Neural progenitor cell (in vitro differentiated cells): Measurements from ENCODE around the gene ATOH8. TPM values are rescaled to one million over a fixed set of nuclear protein-coding genes. Genes with fewer than 3 reads are reported as not detected.

ENCODE experiments used
- DNase-seq: peaks from one replicate; pipeline ENCODE4 v3.0.0-alpha.2; 2016; ENCODE audit warnings: low spot score
- H2AFZ ChIP-seq: fragments of 200-600 bp; sonication (generic); replicated peaks from 2 replicates; pipeline ENCODE4 v1.6.1; 2016; ENCODE audit warnings: antibody characterized with exemption
- H3F3A ChIP-seq: fragments of 200-600 bp; sonication (generic); 2 replicates; pipeline ENCODE4 v1.6.1; 2016; ENCODE audit warnings: antibody characterized with exemption, low read depth
- H3K27ac ChIP-seq: fragments of 200-600 bp; sonication (generic); 2 replicates; pipeline ENCODE4 v1.5.1; 2016; ENCODE audit warnings: mild to moderate bottlenecking
- H3K27me3 ChIP-seq: fragments of 200-600 bp; sonication (generic); 2 replicates; pipeline ENCODE4 v1.6.1; 2016; ENCODE audit warnings: mild to moderate bottlenecking, moderate library complexity
- H3K36me3 ChIP-seq: fragments of 200-600 bp; sonication (generic); 2 replicates; pipeline ENCODE4 v1.5.1; 2016
- H3K4me1 ChIP-seq: fragments of 200-600 bp; sonication (generic); 2 replicates; pipeline ENCODE4 v1.6.1; 2016; ENCODE audit warnings: mixed run types
- H3K4me2 ChIP-seq: fragments of 200-600 bp; sonication (generic); 2 replicates; pipeline ENCODE4 v1.6.1; 2016
- H3K4me3 ChIP-seq: fragments of 200-600 bp; sonication (generic); 2 replicates; pipeline ENCODE4 v1.5.1; 2016
- H3K79me2 ChIP-seq: fragments of 200-600 bp; sonication (generic); 2 replicates; pipeline ENCODE4 v1.6.1; 2016; ENCODE audit warnings: low read depth
- H3K9ac ChIP-seq: fragments of 200-600 bp; sonication (generic); 2 replicates; pipeline ENCODE4 v1.6.1; 2016
- H3K9me3 ChIP-seq: fragments of 200-600 bp; sonication (generic); 2 replicates; pipeline ENCODE4 v1.5.1; 2016; ENCODE audit warnings: low read depth
- H4K20me1 ChIP-seq: fragments of 200-600 bp; sonication (generic); 2 replicates; pipeline ENCODE4 v1.6.1; 2016; ENCODE audit warnings: low read depth
- H3K27ac Mint-ChIP-seq: 3 replicates; pipeline ENCODE4 v1.8.0; 2021; ENCODE audit warnings: mixed read lengths
- H3K27me3 Mint-ChIP-seq: 2 replicates; pipeline ENCODE4 v1.8.0; 2022; ENCODE audit warnings: low read depth, mild to moderate bottlenecking, inconsistent platforms, moderate library complexity, mixed read lengths; ENCODE audit not compliant: insufficient read depth
- H3K36me3 Mint-ChIP-seq: 3 replicates; pipeline ENCODE4 v1.8.0; 2021; ENCODE audit warnings: mixed read lengths
- H3K4me1 Mint-ChIP-seq: 3 replicates; pipeline ENCODE4 v1.8.0; 2021; ENCODE audit warnings: mixed read lengths
- H3K4me3 Mint-ChIP-seq: 3 replicates; pipeline ENCODE4 v1.8.0; 2021; ENCODE audit warnings: mild to moderate bottlenecking, moderate library complexity, mixed read lengths
- H3K9me3 Mint-ChIP-seq: 3 replicates; pipeline ENCODE4 v1.8.0; 2020; ENCODE audit warnings: mixed read lengths
- CTCF ChIP-seq: fragments of 200-600 bp; sonication (generic); IDR thresholded peaks from 2 replicates; pipeline ENCODE4 v1.5.1; 2017; ENCODE audit warnings: antibody characterized with exemption, mild to moderate bottlenecking
- EZH2 ChIP-seq: fragments of 200-600 bp; sonication (generic); IDR thresholded peaks from 2 replicates; pipeline ENCODE4 v1.6.1; 2017; ENCODE audit warnings: antibody characterized with exemption, mild to moderate bottlenecking, moderate library complexity
- EZH2phosphoT487 ChIP-seq: fragments of 200-600 bp; sonication (generic); IDR thresholded peaks from 2 replicates; pipeline ENCODE4 v1.6.1; 2017; ENCODE audit warnings: antibody characterized with exemption
- total RNA-seq: library from RNA; depleted of rRNA; stranded (reverse); fragments of >200 nt; gene quantifications from 2 replicates; pipeline ENCODE4 v1.2.3, GENCODE V29; 2015; ENCODE audit warnings: low replicate concordance

ATOH8 gene
- total RNA-seq, 1 donor from 2014 or later: not detected

DNA sequence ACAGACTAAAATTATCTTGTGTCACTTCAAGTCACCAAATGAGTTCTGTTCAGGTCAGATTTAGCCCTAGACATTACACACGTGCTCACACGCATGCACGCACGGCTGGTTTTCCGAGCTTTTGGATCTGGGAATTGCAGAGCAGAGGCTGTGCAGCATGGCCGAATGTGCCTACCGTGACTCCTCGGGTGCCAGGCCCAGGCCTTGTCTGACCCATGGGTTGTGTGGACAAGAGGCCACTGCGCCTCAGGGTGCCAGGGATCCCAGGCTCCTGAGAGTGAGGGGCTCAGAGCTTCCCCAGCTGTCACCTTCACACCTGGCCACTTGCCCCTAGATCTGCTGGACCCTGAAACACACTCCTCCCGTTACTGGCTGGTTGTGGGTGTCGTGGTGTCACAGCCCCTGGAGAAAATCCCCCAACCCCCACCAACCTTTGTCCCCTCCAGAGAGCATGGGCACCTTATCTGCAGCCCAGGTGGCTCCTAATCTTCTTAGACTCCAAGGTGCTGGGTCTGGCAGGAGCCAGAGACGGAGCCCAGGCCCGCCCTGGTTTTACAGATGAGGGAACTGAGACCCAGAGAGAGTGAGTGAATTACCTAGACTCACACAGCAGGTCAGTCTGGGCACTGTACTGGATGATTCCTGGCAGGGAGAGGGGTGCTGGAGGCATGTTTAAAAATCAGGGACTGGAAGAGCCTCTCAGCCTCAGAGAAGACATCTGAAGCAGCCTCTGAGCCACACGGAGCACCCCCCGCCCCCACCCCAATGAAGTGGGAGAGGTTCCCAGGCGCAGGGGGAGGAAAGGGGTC is 56.8 kb downstream of the ATOH8 start:
- H3K4me3 ChIP-seq: no peak overlapping the region
- Mint-ChIP-seq H3K27me3 (peaks cover 9% of the 10 kb centered on the region), H3K4me3 (no peak overlapping the region), H3K27ac (no peak overlapping the region), H3K4me1 (peaks cover 17% of the 10 kb centered on the region), H3K36me3 (no peaks in the 10 kb centered on the region), H3K9me3 (no peaks in the 10 kb centered on the region)
- no peaks in the 10 kb centered on the region for H3K36me3 ChIP-seq
- no peaks in the 10 kb centered on the region for H4K20me1 ChIP-seq
- H3K4me1 ChIP-seq: peaks cover 9% of the 10 kb centered on the region
- no peaks in the 10 kb centered on the region for H3K79me2 ChIP-seq
- H3K9ac ChIP-seq: no peak overlapping the region
- TF ChIP-seq EZH2phosphoT487 (no peak), CTCF (no peak), EZH2 (no peak)
- H2AFZ ChIP-seq: no peak overlapping the region
- H3F3A ChIP-seq: no peaks in the 10 kb centered on the region
- no peaks in the 10 kb centered on the region for H3K9me3 ChIP-seq
- H3K27me3 ChIP-seq: no peaks in the 10 kb centered on the region
- DNase-seq: no peak
- no peak overlapping the region for H3K4me2 ChIP-seq
- no peak overlapping the region for H3K27ac ChIP-seq

- no peak overlapping the region for H3K27ac Mint-ChIP-seq
- Histone ChIP-seq H3F3A (no peaks in the 10 kb centered on the region), H2AFZ (no peak overlapping the region), H3K27me3 (no peaks in the 10 kb centered on the region), H3K4me2 (no peak overlapping the region), H3K4me1 (peaks cover 9% of the 10 kb centered on the region), H4K20me1 (no peaks in the 10 kb centered on the region), H3K79me2 (no peaks in the 10 kb centered on the region), H3K36me3 (no peaks in the 10 kb centered on the region), H3K27ac (no peak overlapping the region), H3K4me3 (no peak overlapping the region), H3K9ac (no peak overlapping the region), H3K9me3 (no peaks in the 10 kb centered on the region)
- TF ChIP-seq EZH2phosphoT487 (no peak), CTCF (no peak), EZH2 (no peak)
- H3K36me3 Mint-ChIP-seq: no peaks in the 10 kb centered on the region
- no peaks in the 10 kb centered on the region for H3K9me3 Mint-ChIP-seq
- peaks cover 9% of the 10 kb centered on the region for H3K27me3 Mint-ChIP-seq
- DNase-seq: no peak
- H3K4me1 Mint-ChIP-seq: peaks cover 17% of the 10 kb centered on the region
- no peak overlapping the region for H3K4me3 Mint-ChIP-seq
Observed at GRCh38 chr2:85811180-85812093, 57.6 kb downstream of the ATOH8 start.

- peaks cover 9% of the 10 kb centered on the region for H3K27me3 Mint-ChIP-seq
- H3K9me3 Mint-ChIP-seq: no peaks in the 10 kb centered on the region
- Histone ChIP-seq H2AFZ (no peak overlapping the region), H3K27ac (no peak overlapping the region), H3K4me3 (no peak overlapping the region), H3K79me2 (no peaks in the 10 kb centered on the region), H3K4me1 (peaks cover 9% of the 10 kb centered on the region), H3K4me2 (no peak overlapping the region), H3K27me3 (no peaks in the 10 kb centered on the region), H3K9me3 (no peaks in the 10 kb centered on the region), H3K9ac (no peak overlapping the region), H3F3A (no peaks in the 10 kb centered on the region), H4K20me1 (no peaks in the 10 kb centered on the region), H3K36me3 (no peaks in the 10 kb centered on the region)
- H3K27ac Mint-ChIP-seq: no peak overlapping the region
- no peaks in the 10 kb centered on the region for H3K36me3 Mint-ChIP-seq
- H3K4me1 Mint-ChIP-seq: peaks cover 17% of the 10 kb centered on the region
- TF ChIP-seq EZH2 (no peak), CTCF (no peak), EZH2phosphoT487 (no peak)
- no peak for DNase-seq
- H3K4me3 Mint-ChIP-seq: no peak overlapping the region
Observed at GRCh38 chr2:85812094-85812735, 58.4 kb downstream of the ATOH8 start.
